Measurements from ENCODE around the gene CSN3. TPM values are rescaled to one million over a fixed set of nuclear protein-coding genes. Genes with fewer than 3 reads are reported as not detected.

Gene CSN3
- total RNA-seq, 1 experiment from 2014 or later, result not detected

DNA sequence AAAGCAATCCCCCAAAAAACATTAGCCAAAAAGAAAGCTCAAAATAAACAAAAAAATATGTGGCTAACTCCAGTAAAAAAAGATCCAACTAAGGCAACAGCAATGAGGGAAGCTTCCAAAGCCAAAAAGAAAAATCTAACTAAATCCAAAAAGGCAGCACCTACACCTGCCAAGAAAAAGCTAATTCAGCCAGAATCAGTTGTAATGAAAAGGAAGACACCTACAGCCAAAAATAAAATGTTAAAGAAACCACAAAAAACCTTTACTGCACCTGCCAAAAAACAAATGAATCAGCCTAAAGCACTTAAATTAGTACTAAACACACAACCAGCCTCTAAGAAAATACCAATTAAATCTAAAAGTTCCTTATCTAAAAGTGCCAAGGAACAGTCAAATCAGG, 55.2 kb downstream of the CSN3 start:
- BruUV-seq (replicated peaks), result no TSS peak
- no peaks in the 10 kb centered on the region for H3K9me3 Mint-ChIP-seq (ENCODE audit: unreplicated experiment)
- H3K4me3 Mint-ChIP-seq (ENCODE audit: unreplicated experiment), result no peak overlapping the region
- POLR2A ChIA-PET, result no interaction called here
- no peak for DNase-seq (ENCODE audit: unreplicated experiment)
- H3K4me1 Mint-ChIP-seq (ENCODE audit: insufficient read depth, unreplicated experiment), result no peaks in the 10 kb centered on the region
- H3K27me3 Mint-ChIP-seq (ENCODE audit: insufficient read depth, unreplicated experiment), result peaks cover 25% of the 10 kb centered on the region
- H3K27ac Mint-ChIP-seq (ENCODE audit: low read depth, unreplicated experiment), result no peak overlapping the region
- intact Hi-C loops (cut with micrococcal nuclease), result no loop called here
- CTCF ChIA-PET, result interaction anchor here (0.7 kb wide), 1 partner anchor 399 kb away, joined by 4 read pairs; no protein-coding TSS in a partner anchor
- TF ChIP-seq, protein P1, sequence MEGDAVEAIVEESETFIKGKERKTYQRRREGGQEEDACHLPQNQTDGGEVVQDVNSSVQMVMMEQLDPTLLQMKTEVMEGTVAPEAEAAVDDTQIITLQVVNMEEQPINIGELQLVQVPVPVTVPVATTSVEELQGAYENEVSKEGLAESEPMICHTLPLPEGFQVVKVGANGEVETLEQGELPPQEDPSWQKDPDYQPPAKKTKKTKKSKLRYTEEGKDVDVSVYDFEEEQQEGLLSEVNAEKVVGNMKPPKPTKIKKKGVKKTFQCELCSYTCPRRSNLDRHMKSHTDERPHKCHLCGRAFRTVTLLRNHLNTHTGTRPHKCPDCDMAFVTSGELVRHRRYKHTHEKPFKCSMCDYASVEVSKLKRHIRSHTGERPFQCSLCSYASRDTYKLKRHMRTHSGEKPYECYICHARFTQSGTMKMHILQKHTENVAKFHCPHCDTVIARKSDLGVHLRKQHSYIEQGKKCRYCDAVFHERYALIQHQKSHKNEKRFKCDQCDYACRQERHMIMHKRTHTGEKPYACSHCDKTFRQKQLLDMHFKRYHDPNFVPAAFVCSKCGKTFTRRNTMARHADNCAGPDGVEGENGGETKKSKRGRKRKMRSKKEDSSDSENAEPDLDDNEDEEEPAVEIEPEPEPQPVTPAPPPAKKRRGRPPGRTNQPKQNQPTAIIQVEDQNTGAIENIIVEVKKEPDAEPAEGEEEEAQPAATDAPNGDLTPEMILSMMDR (IDR thresholded peaks at IDR 0.05; ENCODE audit: unreplicated experiment), result no peak
- H3K36me3 Mint-ChIP-seq (ENCODE audit: insufficient read depth, unreplicated experiment), result no peaks in the 10 kb centered on the region

DNA sequence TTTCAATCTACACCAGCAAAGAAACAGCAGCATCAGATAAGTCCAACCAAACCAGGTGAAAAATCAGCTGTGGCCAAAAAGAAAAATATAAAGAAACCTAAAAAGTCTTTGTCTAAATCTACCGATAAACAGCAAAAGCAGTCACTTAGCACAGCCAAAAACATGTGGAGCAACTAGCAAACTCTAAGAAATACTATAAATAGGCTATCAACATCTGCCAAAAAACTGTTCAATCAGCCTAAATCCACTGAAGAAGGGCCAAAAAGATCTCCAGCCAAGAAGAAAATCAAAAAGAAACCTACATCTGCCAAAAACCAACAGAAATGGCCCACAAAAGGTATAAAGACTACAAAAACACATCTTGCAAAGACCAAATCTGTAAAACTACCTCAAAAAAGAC, 55.7 kb downstream of the CSN3 start:
- intact Hi-C loops (cut with micrococcal nuclease), result no loop called here
- Mint-ChIP-seq H3K36me3 (ENCODE audit: insufficient read depth, unreplicated experiment) (no peaks in the 10 kb centered on the region), H3K4me3 (ENCODE audit: unreplicated experiment) (no peak overlapping the region), H3K27ac (ENCODE audit: low read depth, unreplicated experiment) (no peak overlapping the region), H3K9me3 (ENCODE audit: unreplicated experiment) (no peaks in the 10 kb centered on the region), H3K27me3 (ENCODE audit: insufficient read depth, unreplicated experiment) (peaks cover 23% of the 10 kb centered on the region), H3K4me1 (ENCODE audit: insufficient read depth, unreplicated experiment) (no peaks in the 10 kb centered on the region)
- TF ChIP-seq, protein P1 (IDR thresholded peaks at IDR 0.05; ENCODE audit: unreplicated experiment), result no peak
- ChIA-PET POLR2A (no interaction called here), CTCF (interaction anchor here (0.7 kb wide), 1 partner anchor 399 kb away, joined by 4 read pairs; no protein-coding TSS in a partner anchor)
- no peak for DNase-seq (ENCODE audit: unreplicated experiment)
- no TSS peak for BruUV-seq (replicated peaks)

DNA sequence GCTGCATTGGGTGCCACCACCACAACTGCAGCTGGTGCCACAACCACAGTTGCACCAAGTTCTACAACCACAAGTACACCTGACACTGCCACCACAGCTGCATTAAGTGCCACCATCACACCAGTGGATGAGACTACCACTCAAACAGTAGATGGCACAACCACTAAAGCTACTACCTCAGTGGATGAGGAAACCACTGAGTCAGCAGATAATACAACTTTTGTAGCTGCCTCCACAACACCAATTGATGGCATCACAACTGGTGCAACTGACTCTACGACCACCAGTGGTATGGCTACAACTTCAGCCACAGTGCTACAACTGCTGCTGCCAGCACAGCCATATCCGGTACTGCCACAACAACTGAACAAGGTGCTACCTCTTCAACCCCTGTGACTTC, 57.2 kb downstream of the CSN3 start:
- H3K9me3 Mint-ChIP-seq (ENCODE audit: unreplicated experiment), result no peaks in the 10 kb centered on the region
- TF ChIP-seq, protein P1 (IDR thresholded peaks at IDR 0.05; ENCODE audit: unreplicated experiment), result no peak
- no peaks in the 10 kb centered on the region for H3K36me3 Mint-ChIP-seq (ENCODE audit: insufficient read depth, unreplicated experiment)
- no TSS peak for BruUV-seq (replicated peaks)
- H3K27me3 Mint-ChIP-seq (ENCODE audit: insufficient read depth, unreplicated experiment), result peaks cover 11% of the 10 kb centered on the region
- DNase-seq (ENCODE audit: unreplicated experiment), result no peak
- intact Hi-C loops (cut with micrococcal nuclease), result no loop called here
- POLR2A ChIA-PET, result no interaction called here
- H3K4me1 Mint-ChIP-seq (ENCODE audit: insufficient read depth, unreplicated experiment), result no peaks in the 10 kb centered on the region
- no peak overlapping the region for H3K27ac Mint-ChIP-seq (ENCODE audit: low read depth, unreplicated experiment)
- CTCF ChIA-PET, result interaction anchor here (0.8 to 1.6 kb wide), 2 partner anchors 11 to 117 kb away, joined by 3 to 7 read pairs; no protein-coding TSS in a partner anchor
- H3K4me3 Mint-ChIP-seq (ENCODE audit: unreplicated experiment), result no peak overlapping the region

DNA sequence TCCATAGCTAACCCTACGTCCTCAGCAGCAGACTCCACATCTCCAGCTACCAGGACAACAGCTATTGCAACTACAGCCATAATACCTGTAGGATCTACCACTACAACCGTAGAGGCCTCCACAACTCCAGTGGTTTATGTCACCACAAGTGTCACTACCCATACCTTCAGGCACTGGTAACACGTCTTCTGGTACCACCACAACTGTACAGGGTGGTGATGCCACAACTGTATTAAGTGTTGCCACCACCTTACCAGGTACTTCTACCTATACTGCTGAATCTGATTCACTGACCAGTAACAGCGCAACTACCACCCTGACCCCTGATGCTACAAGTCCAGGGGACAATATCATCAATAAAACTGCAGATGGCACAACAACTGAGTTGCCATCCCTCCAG, 57.8 kb downstream of the CSN3 start:
- H3K9me3 Mint-ChIP-seq (ENCODE audit: unreplicated experiment), result no peaks in the 10 kb centered on the region

More for the DNA sequence above, 57.8 kb downstream of the CSN3 start:
- no TSS peak for BruUV-seq (replicated peaks)
- Mint-ChIP-seq H3K27me3 (ENCODE audit: insufficient read depth, unreplicated experiment) (peaks cover 11% of the 10 kb centered on the region), H3K4me3 (ENCODE audit: unreplicated experiment) (no peak overlapping the region), H3K4me1 (ENCODE audit: insufficient read depth, unreplicated experiment) (no peaks in the 10 kb centered on the region), H3K27ac (ENCODE audit: low read depth, unreplicated experiment) (no peak overlapping the region), H3K36me3 (ENCODE audit: insufficient read depth, unreplicated experiment) (no peaks in the 10 kb centered on the region)
- TF ChIP-seq, protein P1 (IDR thresholded peaks at IDR 0.05; ENCODE audit: unreplicated experiment), result no peak
- CTCF ChIA-PET, result interaction anchor here (1.6 kb wide), 1 partner anchor 117 kb away, joined by 7 read pairs; no protein-coding TSS in a partner anchor
- POLR2A ChIA-PET, result no interaction called here
- intact Hi-C loops (cut with micrococcal nuclease), result no loop called here
- no peak for DNase-seq (ENCODE audit: unreplicated experiment)

Other genes with a start within 250 kb of the CSN3 start
- gene STATH, start 246.6 kb upstream of the CSN3 start, total RNA-seq (2022), result not detected in 2 replicates
- gene HTN3, start 214.1 kb upstream of the CSN3 start, total RNA-seq (2022), result not detected in 2 replicates
- gene HTN1, start 192.2 kb upstream of the CSN3 start, total RNA-seq (2022), result not detected in 2 replicates
- gene PRR27, start 88.4 kb upstream of the CSN3 start, total RNA-seq (2022), result not detected in 2 replicates
- gene ODAM, start 46.9 kb upstream of the CSN3 start, total RNA-seq (2022), result not detected in 2 replicates
- not detected in 2 replicates for gene FDCSP, start 16.5 kb upstream of the CSN3 start, total RNA-seq (2022)
- not detected in 2 replicates for gene CABS1, start 92.4 kb downstream of the CSN3 start, total RNA-seq (2022)
- not detected in 2 replicates for gene SMR3A, start 118.2 kb downstream of the CSN3 start, total RNA-seq (2022)
- gene SMR3B, start 140.5 kb downstream of the CSN3 start, total RNA-seq (2022), result not detected in 2 replicates
- gene OPRPN, start 155.3 kb downstream of the CSN3 start, total RNA-seq (2022), result not detected in 2 replicates
- not detected in 2 replicates for gene MUC7, start 229.6 kb downstream of the CSN3 start, total RNA-seq (2022)

Data from MCF 10A (cell line).